Gastrocnemius medialis (tissue), 4 donors: Measurements from ENCODE around the gene ZNF511. TPM values are rescaled to one million over a fixed set of nuclear protein-coding genes. Genes with fewer than 3 reads are reported as not detected.

Experiments
- ATAC-seq, 2 donors: fragments of 150-250 bp; one replicate each; pipeline ENCODE4 v1.9.1; 2016
- DNase-seq, 2 donors: peaks; one replicate each; pipeline ENCODE4 v3.0.0-alpha.2; 2019
- H3K27ac ChIP-seq, 4 donors: fragments of 200-600 bp; sonication (generic); 1 replicate in 1 of 4; 2 replicates in 3 of 4; pipeline ENCODE4 v1.5.1; 2016 to 2018; ENCODE audit warnings: mild to moderate bottlenecking in 2 of 4, moderate library complexity in 1 of 4
- H3K27me3 ChIP-seq, 3 donors: fragments of 200-600 bp; sonication (generic) in 2 of 3; 1 replicate in 1 of 3; 2 replicates in 2 of 3; pipeline versions ENCODE4 v1.5.1 to v1.6.0; 2016 to 2019; ENCODE audit warnings: mild to moderate bottlenecking in 1 of 3, moderate library complexity in 1 of 3
- H3K36me3 ChIP-seq, 2 donors: fragments of 200-600 bp; sonication (generic) in 1 of 2; one replicate each; pipeline ENCODE4 v1.5.1; 2017 to 2018
- H3K4me1 ChIP-seq, 2 donors: fragments of 200-600 bp; sonication (generic) in 1 of 2; one replicate each; pipeline ENCODE4 v1.5.1; 2016 to 2017; ENCODE audit warnings: mild to moderate bottlenecking in 2 of 2
- H3K4me3 ChIP-seq, 4 donors: fragments of 200-600 bp; sonication (generic) in 3 of 4; 1 replicate in 1 of 4; 2 replicates in 3 of 4; pipeline ENCODE4 v1.5.1; 2016 to 2019; ENCODE audit warnings: mild to moderate bottlenecking in 2 of 4
- H3K9me3 ChIP-seq, 3 donors: fragments of 200-600 bp; sonication (generic) in 2 of 3; 1 replicate in 1 of 3; 2 replicates in 2 of 3; pipeline ENCODE4 v1.5.1; 2016 to 2019
- POLR2A ChIP-seq, 2 donors: fragments of 450-650 bp; IDR thresholded peaks; one replicate each; pipeline ENCODE4 v1.6.1; 2017; ENCODE audit warnings: antibody characterized with exemption in 2 of 2, mild to moderate bottlenecking in 2 of 2, moderate library complexity in 2 of 2
- in situ Hi-C, 4 donors: fragments of 200-750 bp; cut with MboI; loops; one replicate each; pipeline versions ENCODE4 v1.15.0 to v1.8.0; 2017; ENCODE audit warnings: low sequenced_read_pairs in 4 of 4
- intact Hi-C: fragments of 100-400 bp; cut with DNase I; formaldehyde crosslinking; loops from one replicate; pipeline ENCODE4 v1.15.1; 2023; ENCODE audit warnings: low total_unique reads
- total RNA-seq, 4 donors: library from RNA; depleted of rRNA; stranded (reverse); fragments of >200 nt; gene quantifications; one replicate each; pipeline versions ENCODE4 v1.1.0 to v1.2.3, GENCODE V29; 2016
- TF ChIP-seq, protein P1 (sequence below), 5 experiments: fragments of 450-650 bp in 3 of 5; fragments of 200-600 bp in 2 of 5; sonication (generic) in 2 of 5; IDR thresholded peaks in 4 of 5; conservative IDR thresholded peaks in 1 of 5; 1 replicate in 4 of 5; 2 replicates in 1 of 5; pipeline ENCODE4 v1.5.1; 2016 to 2019; ENCODE audit warnings: antibody characterized with exemption in 5 of 5, mild to moderate bottlenecking in 3 of 5, moderate library complexity in 3 of 5

Gene ZNF511
- total RNA-seq, 4 donors from 2014 or later: 25.0 to 49.5 (median 41.9) TPM

DNA sequence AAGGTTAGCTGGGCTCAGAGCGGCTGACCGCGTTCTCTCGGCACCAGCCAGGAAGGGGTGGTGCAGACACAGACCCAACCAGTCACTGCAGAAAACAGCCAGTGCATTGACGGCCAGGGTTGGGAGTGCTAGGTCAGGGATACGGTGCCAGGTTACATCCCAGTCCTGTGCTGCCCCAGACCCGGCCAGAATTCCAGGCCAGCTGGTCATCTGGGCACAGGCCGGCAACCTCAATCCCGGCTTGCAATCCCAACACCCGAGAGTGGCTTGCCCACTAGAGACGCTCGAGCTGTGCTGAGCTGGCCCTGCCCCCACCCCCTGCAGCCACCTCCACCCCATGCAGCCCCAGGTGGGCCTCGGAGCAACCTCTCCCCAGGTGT is 42.2 kb downstream of the ZNF511 start:
- DNase-seq (no peak), ATAC-seq (no peak)
- Histone ChIP-seq H3K4me1 (no peaks in the 10 kb centered on the region), H3K27ac (no peak overlapping the region), H3K27me3 (peaks cover 4 to 29% (median 14%) of the 10 kb centered on the region in 3 donors), H3K9me3 (no peaks in the 10 kb centered on the region), H3K4me3 (no peak overlapping the region), H3K36me3 (no peaks in the 10 kb centered on the region)
- in situ Hi-C loops (no loop called here), intact Hi-C loops (no loop called here)
- TF ChIP-seq, protein P1, sequence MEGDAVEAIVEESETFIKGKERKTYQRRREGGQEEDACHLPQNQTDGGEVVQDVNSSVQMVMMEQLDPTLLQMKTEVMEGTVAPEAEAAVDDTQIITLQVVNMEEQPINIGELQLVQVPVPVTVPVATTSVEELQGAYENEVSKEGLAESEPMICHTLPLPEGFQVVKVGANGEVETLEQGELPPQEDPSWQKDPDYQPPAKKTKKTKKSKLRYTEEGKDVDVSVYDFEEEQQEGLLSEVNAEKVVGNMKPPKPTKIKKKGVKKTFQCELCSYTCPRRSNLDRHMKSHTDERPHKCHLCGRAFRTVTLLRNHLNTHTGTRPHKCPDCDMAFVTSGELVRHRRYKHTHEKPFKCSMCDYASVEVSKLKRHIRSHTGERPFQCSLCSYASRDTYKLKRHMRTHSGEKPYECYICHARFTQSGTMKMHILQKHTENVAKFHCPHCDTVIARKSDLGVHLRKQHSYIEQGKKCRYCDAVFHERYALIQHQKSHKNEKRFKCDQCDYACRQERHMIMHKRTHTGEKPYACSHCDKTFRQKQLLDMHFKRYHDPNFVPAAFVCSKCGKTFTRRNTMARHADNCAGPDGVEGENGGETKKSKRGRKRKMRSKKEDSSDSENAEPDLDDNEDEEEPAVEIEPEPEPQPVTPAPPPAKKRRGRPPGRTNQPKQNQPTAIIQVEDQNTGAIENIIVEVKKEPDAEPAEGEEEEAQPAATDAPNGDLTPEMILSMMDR (IDR thresholded peaks at IDR 0.05 in 4 of 5, conservative IDR thresholded peaks at IDR 0.05 in 1 of 5): no peak
- TF ChIP-seq POLR2A (IDR thresholded peaks at IDR 0.05): no peak

DNA sequence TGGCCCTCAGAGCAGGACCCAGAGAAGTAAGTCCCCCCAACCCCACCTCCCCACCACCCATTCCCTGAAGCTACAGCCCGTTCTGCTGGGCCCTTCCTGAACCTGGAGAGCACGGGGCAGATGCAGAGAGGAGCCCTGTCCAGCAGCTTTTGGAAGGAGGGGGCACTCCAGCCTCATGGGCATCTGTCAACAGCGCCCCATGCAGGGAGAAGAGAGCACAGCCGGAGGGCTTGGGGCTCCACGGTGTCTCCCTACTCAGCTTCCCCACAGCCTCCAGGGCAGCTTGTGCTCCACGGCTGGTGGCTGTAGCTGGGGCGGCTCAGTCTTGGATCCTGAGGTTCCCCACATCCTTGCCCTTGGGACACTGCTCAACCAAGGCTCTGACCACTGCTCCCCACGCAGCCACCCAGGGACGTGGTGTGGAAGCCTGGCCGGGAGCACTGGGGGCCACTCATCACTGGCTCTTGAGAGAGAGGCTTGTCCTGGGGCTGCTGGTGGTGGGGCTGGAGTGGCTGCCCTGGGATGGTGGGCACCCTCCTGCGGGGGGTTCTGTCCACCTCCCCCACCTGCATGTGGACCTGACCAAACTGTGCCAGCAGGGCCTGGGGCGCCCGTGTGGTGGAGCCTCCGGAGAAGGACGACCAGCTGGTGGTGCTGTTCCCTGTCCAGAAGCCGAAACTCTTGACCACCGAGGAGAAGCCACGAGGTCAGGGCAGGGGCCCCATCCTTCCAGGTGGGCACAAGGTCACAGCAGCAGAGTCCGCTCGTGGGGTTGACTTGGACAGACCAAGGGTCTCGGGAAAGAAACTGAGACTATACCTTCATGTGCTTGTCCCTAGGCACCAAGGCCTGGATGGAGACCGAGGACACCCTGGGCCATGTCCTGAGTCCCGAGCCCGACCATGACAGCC is 42.9 kb downstream of the ZNF511 start:
- intact Hi-C loops (no loop called here), in situ Hi-C loops (no loop called here)
- Histone ChIP-seq H3K4me1 (peaks cover 0 to 2% of the 10 kb centered on the region in 2 donors), H3K4me3 (no peak overlapping the region), H3K27ac (no peak overlapping the region), H3K9me3 (no peaks in the 10 kb centered on the region), H3K27me3 (peaks cover 4 to 37% (median 21%) of the 10 kb centered on the region in 3 donors), H3K36me3 (no peaks in the 10 kb centered on the region)
- no peak for DNase-seq
- TF ChIP-seq POLR2A (IDR thresholded peaks at IDR 0.05): no peak
- TF ChIP-seq, protein P1 (IDR thresholded peaks at IDR 0.05 in 4 of 5, conservative IDR thresholded peaks at IDR 0.05 in 1 of 5): no peak
- no peak for ATAC-seq

DNA sequence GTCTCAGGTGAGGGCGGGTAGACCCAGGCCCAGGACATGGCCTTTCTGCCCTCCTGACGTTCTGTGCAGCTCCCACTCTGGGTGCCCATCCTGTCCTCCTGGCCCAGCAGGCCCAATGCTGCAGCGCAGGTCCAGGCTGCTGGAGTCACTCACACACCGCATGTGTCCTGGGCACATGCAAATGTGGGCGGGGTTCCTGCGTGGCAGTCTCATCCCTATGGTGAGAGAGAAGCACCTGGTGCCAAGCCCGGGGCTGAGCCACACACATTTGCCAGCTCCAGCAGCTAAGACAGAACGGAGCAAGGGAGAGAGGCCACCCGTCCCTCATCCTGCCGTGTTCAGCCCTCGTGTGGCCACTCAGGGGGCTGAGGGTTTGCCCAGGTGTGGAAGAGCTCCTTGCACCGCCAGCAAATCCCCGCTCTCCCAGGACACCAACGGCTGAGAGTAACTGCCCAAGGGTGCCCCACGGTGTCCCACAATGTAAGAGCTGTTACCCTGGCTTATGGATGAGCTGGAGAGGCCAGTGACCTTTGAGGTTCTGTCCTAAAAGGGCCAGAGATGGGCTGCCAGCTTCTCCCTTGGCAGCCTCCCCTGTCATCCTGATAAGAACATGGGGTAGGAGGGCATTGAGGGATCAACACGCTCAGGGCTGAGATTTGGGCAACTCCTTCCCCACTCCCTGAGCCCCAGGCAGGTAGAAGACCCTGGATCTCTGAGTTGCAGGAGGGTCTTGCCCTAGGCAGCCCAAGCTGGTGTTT is 44.7 kb downstream of the ZNF511 start:
- intact Hi-C loops (no loop called here), in situ Hi-C loops (no loop called here)
- ATAC-seq (no peak), DNase-seq (no peak)
- Histone ChIP-seq H3K9me3 (no peaks in the 10 kb centered on the region), H3K4me3 (no peak overlapping the region), H3K4me1 (peaks cover 4 to 8% of the 10 kb centered on the region in 2 donors), H3K27me3 (peaks cover 4 to 28% (median 17%) of the 10 kb centered on the region in 3 donors), H3K36me3 (no peaks in the 10 kb centered on the region), H3K27ac (no peak overlapping the region)
- TF ChIP-seq, protein P1 (IDR thresholded peaks at IDR 0.05 in 4 of 5, conservative IDR thresholded peaks at IDR 0.05 in 1 of 5): no peak
- no peak for TF ChIP-seq POLR2A (IDR thresholded peaks at IDR 0.05)

DNA sequence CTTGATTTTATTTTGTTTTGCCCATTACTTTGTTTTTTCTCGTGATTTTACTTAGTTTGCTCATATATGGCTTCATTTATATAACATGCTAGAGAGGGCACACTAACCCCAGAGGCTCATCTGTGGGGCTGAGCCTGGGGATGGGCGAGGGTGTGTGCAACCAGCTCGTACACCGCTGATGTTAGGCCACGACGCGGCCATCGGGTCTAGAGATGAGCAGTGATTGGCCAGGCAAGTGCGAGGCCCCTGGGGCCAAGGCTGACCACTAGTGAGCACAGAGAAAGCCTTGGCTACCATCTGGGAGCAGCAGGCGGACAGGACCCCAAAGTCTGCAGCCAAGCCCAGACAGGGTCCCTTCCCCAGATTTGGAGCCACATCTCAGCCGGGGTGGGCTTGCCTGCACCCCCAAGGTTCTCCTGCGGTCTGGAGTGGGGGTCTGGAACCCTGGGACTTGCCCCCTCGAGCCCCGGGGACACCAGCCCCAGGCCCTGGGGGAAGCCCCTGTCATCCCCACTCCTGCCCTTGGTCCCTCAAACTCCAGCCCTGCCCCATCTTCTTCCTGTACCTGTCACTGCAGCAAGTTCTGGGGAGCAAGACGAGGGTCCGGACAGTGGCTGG is 45.4 kb downstream of the ZNF511 start:
- intact Hi-C loops: no loop called here
- ATAC-seq (no peak), DNase-seq (no peak)
- Histone ChIP-seq H3K9me3 (no peaks in the 10 kb centered on the region), H3K4me3 (no peak overlapping the region), H3K4me1 (peaks cover 4 to 8% of the 10 kb centered on the region in 2 donors), H3K36me3 (no peaks in the 10 kb centered on the region), H3K27me3 (peaks cover 4 to 28% (median 16%) of the 10 kb centered on the region in 3 donors), H3K27ac (no peak overlapping the region)
- TF ChIP-seq, protein P1 (IDR thresholded peaks at IDR 0.05 in 4 of 5, conservative IDR thresholded peaks at IDR 0.05 in 1 of 5): no peak
- TF ChIP-seq POLR2A (IDR thresholded peaks at IDR 0.05): no peak
- in situ Hi-C loops: no loop called here
